Ovary (tissue), 3 donors: Measurements from ENCODE around the gene COX15.

Source experiments
- EP300 ChIP-seq: sonication (generic); formaldehyde crosslinking; IDR thresholded peaks from one replicate; pipeline ENCODE4 v1.6.1; 2017; ENCODE audit warnings: antibody characterized with exemption
- POLR2A ChIP-seq: fragments of 450-650 bp; IDR thresholded peaks from one replicate; pipeline ENCODE4 v1.6.1; 2017; ENCODE audit warnings: antibody characterized with exemption, mild to moderate bottlenecking, moderate library complexity
- TF ChIP-seq, protein P1 (sequence below), 3 donors: fragments of 450-650 bp in 2 of 3; fragments of 200-600 bp in 1 of 3; IDR thresholded peaks; one replicate each; pipeline versions ENCODE4 v1.5.1 to v1.8.0; 2016 to 2022; ENCODE audit warnings: antibody characterized with exemption in 3 of 3, mild to moderate bottlenecking in 1 of 3
- donor health status: DM: no; HTN: no; CAD: no.

DNA sequence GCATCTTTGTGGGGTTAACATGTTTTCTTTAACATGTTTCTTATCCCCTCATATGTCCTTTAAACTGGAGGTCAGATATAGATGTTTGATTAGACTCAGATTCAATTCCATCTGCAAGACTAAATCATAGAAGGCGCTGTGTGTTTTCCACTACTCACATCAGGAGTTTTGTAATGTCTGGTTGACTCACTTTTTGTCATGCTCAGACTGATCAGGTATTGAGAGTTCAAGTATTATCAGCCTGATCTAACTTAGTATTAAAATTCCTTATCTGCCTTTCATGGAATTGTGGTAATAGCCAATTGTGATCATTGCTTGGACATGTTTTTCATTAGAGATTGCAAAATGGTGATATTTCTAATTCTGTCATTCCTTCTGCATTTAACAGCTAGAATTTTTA is 42.5 kb downstream of the COX15 start:
- no peak for TF ChIP-seq POLR2A
- TF ChIP-seq, protein P1, sequence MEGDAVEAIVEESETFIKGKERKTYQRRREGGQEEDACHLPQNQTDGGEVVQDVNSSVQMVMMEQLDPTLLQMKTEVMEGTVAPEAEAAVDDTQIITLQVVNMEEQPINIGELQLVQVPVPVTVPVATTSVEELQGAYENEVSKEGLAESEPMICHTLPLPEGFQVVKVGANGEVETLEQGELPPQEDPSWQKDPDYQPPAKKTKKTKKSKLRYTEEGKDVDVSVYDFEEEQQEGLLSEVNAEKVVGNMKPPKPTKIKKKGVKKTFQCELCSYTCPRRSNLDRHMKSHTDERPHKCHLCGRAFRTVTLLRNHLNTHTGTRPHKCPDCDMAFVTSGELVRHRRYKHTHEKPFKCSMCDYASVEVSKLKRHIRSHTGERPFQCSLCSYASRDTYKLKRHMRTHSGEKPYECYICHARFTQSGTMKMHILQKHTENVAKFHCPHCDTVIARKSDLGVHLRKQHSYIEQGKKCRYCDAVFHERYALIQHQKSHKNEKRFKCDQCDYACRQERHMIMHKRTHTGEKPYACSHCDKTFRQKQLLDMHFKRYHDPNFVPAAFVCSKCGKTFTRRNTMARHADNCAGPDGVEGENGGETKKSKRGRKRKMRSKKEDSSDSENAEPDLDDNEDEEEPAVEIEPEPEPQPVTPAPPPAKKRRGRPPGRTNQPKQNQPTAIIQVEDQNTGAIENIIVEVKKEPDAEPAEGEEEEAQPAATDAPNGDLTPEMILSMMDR (IDR thresholded peaks at IDR 0.05) = no peak
- TF ChIP-seq EP300 = no peak
